Measurements from ENCODE around the gene DGCR2.
A peak's percentile ranks its signal among the peaks of the same experiment; 100 is the strongest.

DGCR2 gene

DNA sequence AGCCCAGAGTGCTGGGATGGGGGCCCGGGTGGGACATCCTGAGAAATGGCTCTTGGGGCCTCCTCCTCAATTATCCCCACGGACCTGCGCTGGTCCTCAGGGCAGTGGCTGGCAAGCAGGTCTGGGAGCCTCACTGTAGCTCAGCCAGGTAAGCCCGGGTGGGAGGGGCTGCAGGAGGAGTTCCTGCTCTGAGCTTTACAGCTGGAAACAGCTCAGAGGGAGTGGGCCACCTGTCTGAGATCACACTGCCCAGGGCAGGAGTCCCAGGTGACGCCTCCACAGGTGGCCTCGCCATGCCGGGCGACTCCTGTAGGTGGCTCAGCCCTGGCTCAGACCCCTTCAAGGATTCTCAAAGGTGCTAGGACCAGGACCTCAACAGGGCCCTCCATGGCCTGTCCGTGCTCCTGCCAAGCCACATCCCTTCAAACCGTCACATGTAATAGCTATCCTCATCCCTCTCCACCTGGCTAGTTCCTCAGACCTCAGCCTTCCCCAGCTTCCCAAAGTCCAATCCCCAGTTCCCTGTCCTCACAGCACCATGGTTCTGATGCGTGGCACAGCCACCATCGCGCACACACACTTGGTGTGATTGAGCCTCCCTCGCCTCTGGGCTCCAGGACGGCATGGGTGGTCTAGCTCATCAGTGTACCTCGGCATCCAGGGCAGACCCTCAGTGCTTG is 5.3 kb upstream of the DGCR2 start:
- DNase-seq = no peak
- TF ChIP-seq POLR2A (IDR thresholded peaks at IDR 0.05; ENCODE audit: low read length) = no peak
- TF ChIP-seq GATA1 (IDR thresholded peaks at IDR 0.05; ENCODE audit: low read depth, low read length) = no peak

DNA sequence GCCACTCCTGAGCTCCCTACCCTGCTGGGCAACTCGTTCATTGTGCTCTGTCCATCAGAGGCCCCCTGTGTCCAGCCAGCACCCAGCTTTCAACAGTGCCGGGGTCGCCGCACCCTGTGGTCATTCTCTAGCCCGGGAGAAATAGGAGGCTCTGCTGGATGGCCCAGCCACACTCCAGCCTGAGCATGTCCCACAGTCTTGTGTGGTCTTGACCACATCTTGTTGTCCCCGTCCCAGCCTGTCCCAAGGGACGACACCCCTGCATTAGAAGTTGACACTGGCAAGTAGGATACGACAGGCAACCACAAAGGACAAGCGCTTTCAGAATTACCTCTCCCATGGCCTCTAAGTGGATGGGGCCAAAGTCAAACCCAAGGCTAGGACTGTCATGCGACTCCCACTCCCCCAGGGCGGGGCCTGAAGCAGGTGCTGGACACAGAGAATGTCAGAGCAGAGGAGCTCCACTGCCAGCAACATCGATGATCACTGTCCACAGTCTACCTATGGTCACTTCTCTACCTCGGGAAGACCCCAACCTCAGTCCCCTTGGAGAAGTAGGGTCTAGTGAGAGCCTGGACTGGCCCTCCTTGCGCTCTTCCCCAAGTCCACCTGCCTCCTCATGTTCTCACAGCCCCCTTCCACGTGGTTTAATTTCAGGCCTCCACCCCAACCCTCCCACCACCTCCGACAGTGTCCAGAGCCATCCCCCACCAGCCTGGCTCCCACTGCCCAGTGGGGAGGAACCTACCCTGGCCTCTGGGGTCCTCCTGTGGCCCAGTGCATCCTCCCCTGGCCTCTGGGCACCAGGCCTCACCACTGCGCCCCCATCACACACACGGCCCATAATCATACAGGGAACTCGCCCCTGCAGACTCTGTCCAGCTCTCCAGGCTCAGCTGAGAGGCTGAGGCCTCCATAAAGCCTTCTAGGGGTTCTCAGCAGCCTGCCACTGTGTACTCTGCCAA is 4.4 kb upstream of the DGCR2 start:
- DNase-seq = no peak
- TF ChIP-seq GATA1 (IDR thresholded peaks at IDR 0.05; ENCODE audit: low read depth, low read length) (no peak), POLR2A (IDR thresholded peaks at IDR 0.05; ENCODE audit: low read length) (no peak)

DNA sequence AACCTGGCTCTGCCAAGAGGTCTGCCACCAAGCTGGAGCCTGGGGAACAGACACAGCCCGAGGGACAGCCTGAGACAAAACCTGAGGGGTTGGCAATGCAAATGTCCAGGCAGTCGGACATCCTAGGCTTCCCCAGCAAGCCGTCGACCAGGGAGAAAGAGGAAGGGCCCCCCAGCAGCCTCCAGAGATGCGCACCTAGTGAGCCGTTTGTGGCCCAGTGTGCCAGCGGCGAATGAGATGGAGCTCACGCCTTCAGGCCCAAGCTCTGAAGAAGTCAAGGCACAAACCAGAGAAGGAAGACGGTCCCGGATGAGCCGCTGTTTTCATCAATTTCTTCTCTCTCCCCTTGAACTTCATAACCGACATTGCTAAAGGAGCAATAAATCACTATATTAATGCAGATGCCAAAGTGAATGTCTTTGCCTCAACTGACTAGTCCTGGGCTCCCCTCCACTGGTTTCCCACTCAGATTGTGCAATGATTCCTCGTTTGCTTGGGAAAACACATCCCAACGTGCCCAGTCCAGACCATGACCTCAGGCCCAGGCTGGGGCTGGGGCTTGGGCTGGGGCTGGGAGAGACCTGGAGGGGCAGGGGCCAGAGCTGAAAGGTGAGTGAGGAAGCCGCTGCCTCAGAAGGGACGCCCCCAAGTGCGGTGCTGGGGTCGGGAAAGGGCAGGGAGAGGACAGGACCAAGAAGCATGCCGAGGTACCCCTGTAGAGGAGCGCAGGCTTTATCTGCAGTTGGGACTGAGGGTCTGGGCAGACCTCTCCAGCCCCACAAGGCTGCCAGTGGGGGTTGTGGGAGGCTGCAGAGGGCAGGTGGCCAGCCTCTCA is 3.5 kb upstream of the DGCR2 start:
- no peak for TF ChIP-seq GATA1 (IDR thresholded peaks at IDR 0.05; ENCODE audit: low read depth, low read length)
- TF ChIP-seq POLR2A (IDR thresholded peaks at IDR 0.05; ENCODE audit: low read length) = no peak
- DNase-seq = no peak

DNA sequence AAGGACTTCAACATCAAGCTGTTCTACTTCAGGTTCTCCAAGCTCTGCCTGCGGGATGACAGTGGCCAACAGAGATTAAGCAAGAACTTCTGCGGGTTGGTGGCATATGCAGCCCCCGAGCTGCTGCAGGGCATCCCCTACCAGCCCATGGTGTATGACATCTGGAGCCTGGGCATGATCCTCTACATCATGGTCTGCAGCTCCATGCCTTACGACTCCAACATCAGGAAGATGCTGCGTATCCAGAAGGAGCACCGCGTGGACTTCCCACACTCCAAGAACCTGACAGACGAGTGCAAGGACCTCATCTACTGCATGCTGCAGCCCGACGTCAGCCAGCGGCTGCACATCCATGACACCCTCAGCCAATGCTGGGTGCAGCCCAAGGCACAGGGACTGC is 2.8 kb upstream of the DGCR2 start:
- no peak for DNase-seq
- TF ChIP-seq POLR2A (IDR thresholded peaks at IDR 0.05; ENCODE audit: low read length) = no peak
- TF ChIP-seq GATA1 (IDR thresholded peaks at IDR 0.05; ENCODE audit: low read depth, low read length) = no peak

DNA sequence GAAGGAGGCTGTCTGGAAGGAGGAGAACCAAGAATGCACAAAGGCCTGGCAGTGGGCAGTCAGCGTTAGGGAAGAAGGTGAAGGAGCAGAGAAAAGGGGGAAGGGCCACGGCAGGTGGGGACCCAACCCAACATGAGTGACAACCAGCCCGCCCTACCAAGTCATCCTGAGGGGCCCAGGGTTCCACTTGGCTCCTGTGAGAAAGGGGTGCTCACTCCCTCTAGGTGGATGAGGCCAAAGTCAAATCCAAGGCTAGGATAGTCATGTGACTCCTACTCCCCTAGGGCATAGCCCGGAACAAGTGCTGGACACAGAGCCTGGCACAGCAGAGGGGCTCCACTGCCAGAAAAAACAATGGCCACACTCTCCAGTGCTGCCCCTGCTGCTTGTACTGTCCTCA is 2.2 kb upstream of the DGCR2 start:
- DNase-seq = no peak
- TF ChIP-seq GATA1 (IDR thresholded peaks at IDR 0.05; ENCODE audit: low read depth, low read length) (no peak), POLR2A (IDR thresholded peaks at IDR 0.05; ENCODE audit: low read length) (no peak)

DNA sequence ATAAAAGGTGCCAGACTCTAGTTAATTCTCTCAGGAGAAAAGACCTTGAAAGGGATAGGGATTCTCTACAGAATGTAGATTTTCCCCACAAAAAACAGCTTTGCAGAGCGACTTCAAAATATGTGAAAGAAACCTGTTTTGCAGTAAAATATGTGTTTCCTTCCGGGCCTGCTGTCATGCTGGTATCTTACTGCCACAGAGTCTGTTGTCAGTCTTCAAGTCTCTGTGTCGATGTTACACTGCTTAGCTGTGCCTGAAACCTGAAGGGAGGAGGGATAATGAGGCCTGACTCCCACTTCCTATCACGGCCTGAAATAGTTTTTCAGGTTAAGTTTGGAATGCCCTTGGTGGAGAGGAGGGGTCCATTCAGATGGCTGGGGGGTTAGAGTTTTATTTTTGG is 1.7 kb upstream of the DGCR2 start:
- no peak for DNase-seq
- TF ChIP-seq POLR2A (IDR thresholded peaks at IDR 0.05; ENCODE audit: low read length) = no peak
- no peak for TF ChIP-seq GATA1 (IDR thresholded peaks at IDR 0.05; ENCODE audit: low read depth, low read length)

DNA sequence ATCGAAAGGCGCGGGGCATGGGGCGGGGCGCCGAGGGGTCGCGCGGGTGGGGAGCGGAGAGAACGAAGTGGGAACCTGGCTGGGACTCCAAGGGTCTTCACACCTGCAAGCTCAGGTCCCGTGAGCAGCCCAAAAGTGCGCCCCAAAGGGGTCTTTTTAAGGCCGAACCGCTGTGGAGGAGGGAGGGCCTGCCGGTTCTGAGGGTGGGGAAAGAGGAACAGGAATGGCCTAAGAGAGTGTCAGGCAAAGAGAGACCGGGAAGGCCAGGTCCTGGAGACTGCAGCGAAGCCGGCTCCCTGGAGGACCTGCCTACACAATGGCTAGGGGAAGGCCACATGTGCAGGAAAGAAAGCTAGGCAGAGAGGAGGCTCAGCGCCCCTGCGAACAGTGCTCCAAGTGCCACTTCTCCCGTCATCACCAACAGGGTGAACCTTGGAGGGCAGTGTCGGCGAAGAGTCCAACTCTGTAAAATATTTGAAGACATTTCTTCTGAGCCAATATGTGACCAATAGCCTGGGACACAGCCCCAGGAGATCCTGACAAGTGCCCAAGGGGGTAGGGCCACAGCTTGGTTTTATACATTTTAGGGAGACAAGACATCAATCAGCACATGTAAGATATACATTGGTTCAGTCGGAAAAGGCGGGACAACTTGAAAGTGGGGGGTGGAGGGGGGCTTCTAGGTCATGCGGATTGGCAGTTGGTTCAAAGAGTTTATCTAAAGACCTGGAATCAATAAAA is 710 bp upstream of the DGCR2 start:
- DNase-seq = peak in 1 of 2 experiments; percentile 42
- no peak for TF ChIP-seq GATA1 (IDR thresholded peaks at IDR 0.05; ENCODE audit: low read depth, low read length)

DNA sequence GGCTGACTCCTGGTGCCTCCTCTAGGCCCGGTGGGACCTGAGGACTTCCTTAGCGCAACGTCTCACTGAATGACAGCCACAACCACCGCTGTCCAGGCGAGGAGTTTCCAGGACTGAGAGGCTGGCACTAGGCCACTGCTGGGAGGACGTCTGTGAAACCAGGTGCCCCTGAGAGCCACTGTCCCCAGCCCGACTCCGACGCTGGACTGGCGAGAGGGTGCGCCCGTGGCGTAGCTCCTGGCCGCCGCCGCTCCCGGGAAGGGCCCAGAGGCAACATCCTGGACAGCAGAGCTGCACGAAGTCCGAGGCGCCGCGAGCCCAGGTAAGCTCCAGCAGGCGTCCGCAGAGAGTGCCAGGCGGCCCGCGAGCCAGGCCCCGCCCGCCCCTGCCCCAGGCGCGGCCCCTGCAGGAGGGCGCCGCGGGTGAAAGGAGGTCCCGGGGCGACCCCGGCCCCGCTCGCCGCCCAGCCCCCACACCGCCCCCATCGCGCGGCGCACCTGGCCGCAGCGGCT is 525 bp downstream of the DGCR2 start:
- TF ChIP-seq POLR2A (IDR thresholded peaks at IDR 0.05; ENCODE audit: low read length) (no peak), GATA1 (IDR thresholded peaks at IDR 0.05; ENCODE audit: low read depth, low read length) (no peak)
- DNase-seq = peak; percentile 59 to 69

DNA sequence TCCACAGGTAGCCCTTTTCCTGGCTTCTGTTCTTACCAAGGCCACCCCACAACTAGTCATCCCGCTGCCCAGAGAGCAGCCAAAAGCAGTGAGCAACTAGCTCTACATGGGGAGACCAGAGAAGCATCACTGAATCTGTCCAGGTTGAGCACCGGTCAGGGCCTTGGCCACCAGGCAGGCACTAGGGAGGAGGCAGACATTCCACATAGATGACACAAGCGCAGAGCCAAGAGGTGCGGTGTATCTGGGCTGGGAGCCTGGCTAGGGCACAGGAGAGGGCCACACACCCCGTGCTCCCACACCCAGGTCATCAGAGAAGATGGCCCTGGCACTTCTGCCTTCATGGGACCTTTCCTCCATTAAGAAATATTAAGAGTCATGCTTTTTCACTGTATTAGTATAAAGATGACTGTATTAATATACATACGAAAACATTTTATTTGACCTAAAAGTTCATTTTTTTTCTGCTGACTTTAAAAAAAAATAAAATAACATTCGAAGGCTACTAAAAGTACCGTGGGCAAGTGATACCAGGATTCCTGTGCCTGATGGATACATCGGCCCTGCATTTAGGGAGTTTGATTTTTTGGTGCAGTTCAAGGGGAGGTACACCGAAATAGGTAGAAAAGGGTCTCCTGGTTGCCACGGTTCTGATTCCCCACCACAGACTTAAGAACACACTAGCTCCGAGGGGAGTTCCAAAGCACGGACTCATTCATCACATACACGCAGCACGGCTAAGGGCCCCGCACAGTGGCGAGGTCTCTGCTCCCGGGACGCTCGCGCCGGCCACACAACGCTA is 1.2 kb downstream of the DGCR2 start:
- peak in 1 of 2 experiments; percentile 29 for DNase-seq
- no peak for TF ChIP-seq POLR2A (IDR thresholded peaks at IDR 0.05; ENCODE audit: low read length)
- no peak for TF ChIP-seq GATA1 (IDR thresholded peaks at IDR 0.05; ENCODE audit: low read depth, low read length)

DNA sequence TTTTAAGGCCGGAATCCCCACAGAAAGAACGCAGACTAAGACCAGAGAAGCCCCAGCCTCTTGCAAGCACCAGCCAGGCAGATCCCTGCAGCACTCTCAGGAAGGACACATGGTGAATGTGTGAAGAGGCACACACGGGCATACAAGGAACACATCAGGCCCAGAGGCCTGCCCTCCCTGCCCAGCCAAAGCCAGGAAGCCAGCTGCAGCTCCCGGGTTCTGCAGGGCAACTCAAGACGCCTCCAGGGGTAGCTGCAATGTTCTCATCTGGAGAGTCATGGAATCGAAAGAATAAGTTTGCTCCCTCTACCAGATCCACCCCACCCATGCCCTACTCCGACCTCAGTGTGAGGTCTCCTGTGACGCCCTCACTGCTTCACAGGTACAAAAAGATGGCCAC is 2.3 kb downstream of the DGCR2 start:
- no peak for TF ChIP-seq POLR2A (IDR thresholded peaks at IDR 0.05; ENCODE audit: low read length)
- no peak for TF ChIP-seq GATA1 (IDR thresholded peaks at IDR 0.05; ENCODE audit: low read depth, low read length)
- DNase-seq = no peak

DNA sequence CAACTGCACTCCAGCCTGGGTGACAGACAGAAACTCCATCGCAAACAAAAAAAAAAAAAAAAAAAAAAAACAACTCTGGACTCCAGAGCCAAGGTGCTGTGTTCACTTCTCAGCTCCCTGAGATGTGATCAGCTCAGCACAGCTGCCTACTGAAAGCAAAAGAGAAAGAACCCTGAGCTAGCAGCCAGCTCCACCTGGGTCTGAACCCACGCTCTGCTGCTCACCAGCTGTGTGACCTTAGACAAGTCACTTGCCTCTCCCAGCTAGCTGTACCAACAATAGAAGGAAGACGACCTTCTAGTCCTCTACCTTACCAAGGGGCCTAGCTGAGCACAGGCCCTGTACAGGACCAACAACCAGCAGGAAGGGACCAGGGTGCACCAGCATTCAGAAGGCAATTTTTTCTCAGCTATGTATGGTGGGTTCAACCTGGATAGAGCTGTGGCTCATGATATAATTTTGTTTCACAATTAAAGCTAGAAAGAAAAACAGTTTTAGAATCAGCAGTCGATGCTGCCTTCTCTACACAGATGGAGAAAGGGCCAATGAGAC is 3.8 kb downstream of the DGCR2 start:
- peak; percentile 19 to 29 for DNase-seq
- no peak for TF ChIP-seq POLR2A (IDR thresholded peaks at IDR 0.05; ENCODE audit: low read length)
- no peak for TF ChIP-seq GATA1 (IDR thresholded peaks at IDR 0.05; ENCODE audit: low read depth, low read length)

DNA sequence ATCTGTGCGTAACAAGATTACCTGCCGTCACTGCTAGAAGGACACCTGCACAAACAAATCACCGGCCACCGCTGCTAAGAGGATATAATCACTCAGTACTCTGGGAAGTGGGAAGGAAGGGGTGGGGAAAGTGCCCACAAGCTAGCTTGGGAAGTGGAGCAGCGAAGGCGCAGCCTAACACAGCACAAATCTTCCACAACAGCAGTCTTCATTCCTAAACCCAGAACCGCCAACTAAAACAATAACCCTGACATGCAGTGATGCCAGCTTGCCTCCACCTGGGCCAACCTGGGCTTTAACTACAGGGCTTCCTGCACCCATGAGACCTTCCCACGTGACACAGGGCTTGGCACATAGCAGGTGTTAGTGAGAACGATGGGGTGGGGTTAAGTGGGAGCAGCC is 5.1 kb downstream of the DGCR2 start:
- TF ChIP-seq GATA1 (IDR thresholded peaks at IDR 0.05; ENCODE audit: low read depth, low read length) (no peak), POLR2A (IDR thresholded peaks at IDR 0.05; ENCODE audit: low read length) (no peak)
- DNase-seq = no peak

Data from erythroblast (primary cell).